Testis (tissue), 2 donors: ENCODE measurements around the gene PDE7B.

ENCODE experiments used
- CTCF ChIP-seq, 3 experiments: fragments of 450-650 bp in 2 of 3; fragments of 200-600 bp in 1 of 3; sonication (generic) in 1 of 3; IDR thresholded peaks; one replicate each; pipeline ENCODE4 v1.5.1; 2016 to 2019; ENCODE audit warnings: antibody characterized with exemption in 3 of 3, mild to moderate bottlenecking in 2 of 3, moderate library complexity in 1 of 3
- POLR2A ChIP-seq: fragments of 450-650 bp; IDR thresholded peaks from one replicate; pipeline ENCODE4 v1.6.1; 2017; ENCODE audit warnings: antibody characterized with exemption, mild to moderate bottlenecking, moderate library complexity

- TF ChIP-seq CTCF (IDR thresholded peaks at IDR 0.05) (no peak), POLR2A (no peak)
Observed at GRCh38 chr6:136090929-136091328, 239.4 kb downstream of the PDE7B start.
